OCI-LY7 (cell line): Measurements from ENCODE around the gene SLC35A3. TPM values are rescaled to one million over a fixed set of nuclear protein-coding genes. Genes with fewer than 3 reads are reported as not detected.

Source experiments
- BruUV-seq: library from RNA; stranded (reverse); fragments of 400-500 nt; replicated peaks from 2 replicates; lab custom pipeline; 2021; lab: Mats Ljungman, UMichigan
- CTCF ChIA-PET: fragments of 300-600 bp; sonication (Branson Sonifier 250); formaldehyde crosslinking; loops from one replicate; lab custom pipeline; 2022; ENCODE audit warnings: antibody characterized with exemption; ENCODE audit not compliant: unreplicated experiment; lab: Charles Lee
- POLR2A ChIA-PET: fragments of 300-600 bp; sonication (Branson Sonifier 250); formaldehyde crosslinking; loops from one replicate; lab custom pipeline; 2022; ENCODE audit warnings: antibody characterized with exemption; lab: Charles Lee
- DNase-seq: peaks from one replicate; pipeline ENCODE4 v3.0.0-alpha.2; 2015; ENCODE audit warnings: low spot score
- H2AFZ ChIP-seq: fragments of 200-600 bp; sonication (generic), shearing (Covaris generic); 2 replicates; pipeline ENCODE4 v1.6.1; 2014; ENCODE audit warnings: mild to moderate bottlenecking, antibody characterized with exemption, low read length, moderate library complexity
- H3K27ac ChIP-seq: fragments of 200-600 bp; sonication (generic); 2 replicates; pipeline ENCODE4 v1.5.1; 2014; ENCODE audit warnings: mixed run types, low read depth, mild to moderate bottlenecking, moderate library complexity, low read length, inconsistent platforms; ENCODE audit not compliant: poor library complexity, severe bottlenecking
- H3K36me3 ChIP-seq: fragments of 200-600 bp; sonication (generic); 2 replicates; pipeline ENCODE4 v1.6.1; 2014; ENCODE audit warnings: mild to moderate bottlenecking, antibody characterized with exemption, low read length, moderate library complexity, mixed read lengths; ENCODE audit not compliant: insufficient read depth
- H3K4me1 ChIP-seq: fragments of 200-600 bp; sonication (generic); 2 replicates; pipeline ENCODE4 v1.5.1; 2014; ENCODE audit warnings: mild to moderate bottlenecking, low read length; ENCODE audit not compliant: insufficient read depth, poor library complexity, severe bottlenecking
- H3K4me2 ChIP-seq: fragments of 200-600 bp; sonication (generic); 2 replicates; pipeline ENCODE4 v1.6.1; 2014; ENCODE audit warnings: mild to moderate bottlenecking, low read length
- H3K4me3 ChIP-seq: fragments of 200-600 bp; sonication (generic); 2 replicates; pipeline ENCODE4 v1.5.1; 2014; ENCODE audit warnings: mild to moderate bottlenecking, low read depth, low read length; ENCODE audit not compliant: poor library complexity, severe bottlenecking
- H3K79me2 ChIP-seq: fragments of 200-600 bp; sonication (generic); 2 replicates; pipeline ENCODE4 v1.6.1; 2016; ENCODE audit warnings: low read depth, mild to moderate bottlenecking, low read length, moderate library complexity, mixed read lengths; ENCODE audit not compliant: insufficient read depth
- H3K9me2 ChIP-seq: fragments of 200-600 bp; sonication (generic); 2 replicates; pipeline ENCODE4 v1.6.1; 2016; ENCODE audit warnings: mild to moderate bottlenecking, low read length, mixed read lengths; ENCODE audit not compliant: insufficient read depth
- H3K9me3 ChIP-seq: fragments of 200-600 bp; sonication (generic); 2 replicates; pipeline ENCODE4 v1.6.1; 2014; ENCODE audit warnings: mild to moderate bottlenecking, mixed run types, low read length, mixed read lengths
- H4K20me1 ChIP-seq: fragments of 200-600 bp; sonication (generic); 2 replicates; pipeline ENCODE4 v1.6.1; 2014; ENCODE audit warnings: mild to moderate bottlenecking, antibody characterized with exemption, low read length, moderate library complexity, mixed read lengths; ENCODE audit not compliant: insufficient read depth
- EZH2phosphoT487 ChIP-seq: fragments of 200-600 bp; sonication (generic); IDR thresholded peaks from 2 replicates; pipeline ENCODE4 v1.6.1; 2018; ENCODE audit warnings: low read depth, borderline replicate concordance, mild to moderate bottlenecking, mixed run types, antibody characterized with exemption, low read length, moderate library complexity, mixed read lengths
- intact Hi-C: fragments of 100-400 bp; cut with micrococcal nuclease; formaldehyde crosslinking; loops from one replicate; pipeline ENCODE4 v1.10.0; 2022; ENCODE audit not compliant: unreplicated experiment
- total RNA-seq, 2 experiments: library from RNA; depleted of rRNA in 1 of 2; stranded (reverse); fragments of >200 nt in 1 of 2; shearing (Covaris generic) in 1 of 2; gene quantifications; 2 replicates each; pipeline ENCODE4 v1.2.3, GENCODE V29; 2014 to 2022
- TF ChIP-seq, protein P1 (sequence below): fragments of 200-600 bp; sonication (generic); conservative IDR thresholded peaks from 2 replicates; pipeline ENCODE4 v1.5.1; 2014; ENCODE audit warnings: mild to moderate bottlenecking, antibody characterized with exemption, low read length, moderate library complexity, mixed read lengths

The SLC35A3 gene
- total RNA-seq, 2 experiments from 2014 or later: 24.8 to 26.8 TPM

DNA sequence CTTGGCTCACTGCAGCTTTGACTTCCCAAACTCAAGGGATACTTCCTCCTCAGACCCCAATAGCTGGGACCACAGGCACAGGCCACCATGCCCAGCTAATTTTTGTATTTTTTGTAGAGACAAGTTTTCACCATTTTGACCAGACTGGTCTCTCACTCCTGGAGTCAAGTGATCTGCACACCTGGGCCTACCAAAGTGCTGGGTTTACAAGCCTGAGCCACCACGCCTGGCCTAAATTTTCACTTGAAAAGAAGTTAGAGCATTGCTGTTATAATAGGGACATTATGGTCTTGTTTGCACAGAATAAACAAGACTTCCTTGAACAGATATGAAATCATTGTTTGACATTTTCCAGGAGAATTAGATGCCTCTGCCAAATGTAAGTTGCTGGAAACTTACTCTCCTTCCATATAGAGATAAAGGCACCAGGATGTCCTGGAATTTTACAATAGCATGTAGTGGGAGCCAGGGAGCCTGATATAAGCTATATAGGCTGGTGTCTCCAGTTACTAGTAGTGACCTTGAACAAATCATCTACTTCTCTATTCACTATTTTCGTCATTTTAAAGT lies 16.9 kb downstream of the SLC35A3 start:
- no peak overlapping the region for H2AFZ ChIP-seq

DNA sequence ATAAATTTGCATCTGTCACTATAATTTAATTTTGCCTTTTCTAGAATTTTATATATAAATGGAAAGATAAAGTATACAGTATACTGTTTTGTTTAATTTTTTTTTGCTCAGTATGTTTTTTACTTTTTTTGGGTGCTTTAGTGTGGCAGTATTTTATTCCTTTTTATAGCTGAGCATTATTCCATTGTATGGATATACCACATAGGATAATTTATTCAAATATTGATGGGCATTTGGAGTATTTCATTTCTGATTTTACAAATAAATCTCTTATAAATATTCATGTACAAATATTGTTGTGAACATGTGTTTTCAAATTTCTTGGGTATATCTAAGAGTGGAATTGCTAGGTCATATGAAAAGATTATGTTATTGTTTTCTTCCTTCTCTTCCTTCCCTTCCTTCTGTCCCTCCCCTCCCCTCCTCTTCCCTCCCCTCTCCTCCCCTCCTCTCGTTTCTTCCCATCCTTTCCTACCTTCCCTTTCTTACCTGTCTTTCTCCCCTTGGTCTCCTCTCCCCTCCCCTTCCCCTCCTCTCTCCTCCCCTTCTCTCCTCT lies 18.5 kb downstream of the SLC35A3 start:
- H3K9me3 ChIP-seq: peaks cover 29% of the 10 kb centered on the region; the same call in 1 of the 2 replicates
- no TSS peak for BruUV-seq
- H3K36me3 ChIP-seq: peaks cover 57% of the 10 kb centered on the region
- ChIA-PET CTCF (no interaction called here), POLR2A (interaction anchor here (0.8 to 2.0 kb wide), 3 partner anchors 12 to 49 kb away, joined by 3 to 9 read pairs (median 4); partner anchors contain the start of gene SLC35A3)
- no peak overlapping the region for H2AFZ ChIP-seq
- H3K9me2 ChIP-seq: no peaks in the 10 kb centered on the region
- no peak for DNase-seq
- no peak overlapping the region for H3K27ac ChIP-seq
- peaks cover 62% of the 10 kb centered on the region for H3K79me2 ChIP-seq
- H4K20me1 ChIP-seq: no peaks in the 10 kb centered on the region
- H3K4me1 ChIP-seq: no peaks in the 10 kb centered on the region
- no peak overlapping the region for H3K4me3 ChIP-seq
- no peak overlapping the region for H3K4me2 ChIP-seq
- no peak for TF ChIP-seq EZH2phosphoT487
- TF ChIP-seq, protein P1, sequence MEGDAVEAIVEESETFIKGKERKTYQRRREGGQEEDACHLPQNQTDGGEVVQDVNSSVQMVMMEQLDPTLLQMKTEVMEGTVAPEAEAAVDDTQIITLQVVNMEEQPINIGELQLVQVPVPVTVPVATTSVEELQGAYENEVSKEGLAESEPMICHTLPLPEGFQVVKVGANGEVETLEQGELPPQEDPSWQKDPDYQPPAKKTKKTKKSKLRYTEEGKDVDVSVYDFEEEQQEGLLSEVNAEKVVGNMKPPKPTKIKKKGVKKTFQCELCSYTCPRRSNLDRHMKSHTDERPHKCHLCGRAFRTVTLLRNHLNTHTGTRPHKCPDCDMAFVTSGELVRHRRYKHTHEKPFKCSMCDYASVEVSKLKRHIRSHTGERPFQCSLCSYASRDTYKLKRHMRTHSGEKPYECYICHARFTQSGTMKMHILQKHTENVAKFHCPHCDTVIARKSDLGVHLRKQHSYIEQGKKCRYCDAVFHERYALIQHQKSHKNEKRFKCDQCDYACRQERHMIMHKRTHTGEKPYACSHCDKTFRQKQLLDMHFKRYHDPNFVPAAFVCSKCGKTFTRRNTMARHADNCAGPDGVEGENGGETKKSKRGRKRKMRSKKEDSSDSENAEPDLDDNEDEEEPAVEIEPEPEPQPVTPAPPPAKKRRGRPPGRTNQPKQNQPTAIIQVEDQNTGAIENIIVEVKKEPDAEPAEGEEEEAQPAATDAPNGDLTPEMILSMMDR: no peak
- intact Hi-C loops: no loop called here

More for the DNA sequence above, 16.9 kb downstream of the SLC35A3 start:
- intact Hi-C loops: no loop called here
- H3K9me2 ChIP-seq: no peaks in the 10 kb centered on the region
- CTCF ChIA-PET: no interaction called here
- peaks cover 59% of the 10 kb centered on the region for H3K79me2 ChIP-seq
- no peak overlapping the region for H3K4me3 ChIP-seq
- H3K27ac ChIP-seq: no peak overlapping the region
- peaks cover 43% of the 10 kb centered on the region for H3K36me3 ChIP-seq
- TF ChIP-seq EZH2phosphoT487: no peak
- TF ChIP-seq, protein P1: no peak
- POLR2A ChIA-PET: interaction anchor here (0.9 to 2.0 kb wide), 3 partner anchors 10 to 17 kb away, joined by 3 to 9 read pairs (median 8); partner anchors contain the start of gene SLC35A3
- H3K4me2 ChIP-seq: no peak overlapping the region
- BruUV-seq: no TSS peak
- H3K9me3 ChIP-seq: peaks cover 13% of the 10 kb centered on the region; the same call in 1 of the 2 replicates
- no peaks in the 10 kb centered on the region for H4K20me1 ChIP-seq
- no peaks in the 10 kb centered on the region for H3K4me1 ChIP-seq
- DNase-seq: no peak
